HG03139 (cell line): ENCODE results near the gene GABRA5.

Experiments
- ATAC-seq: cut with Tn5 transposase; IDR thresholded peaks from one replicate; pipeline ENCODE4 v1.9.1; 2021; ENCODE audit not compliant: unreplicated experiment

The GABRA5 gene

GRCh38 chr15:26921433-26921832 lies 54.6 kb downstream of the GABRA5 start:
- ATAC-seq = no peak

GRCh38 chr15:26926081-26926480 lies 59.2 kb downstream of the GABRA5 start:
- no peak for ATAC-seq

DNA sequence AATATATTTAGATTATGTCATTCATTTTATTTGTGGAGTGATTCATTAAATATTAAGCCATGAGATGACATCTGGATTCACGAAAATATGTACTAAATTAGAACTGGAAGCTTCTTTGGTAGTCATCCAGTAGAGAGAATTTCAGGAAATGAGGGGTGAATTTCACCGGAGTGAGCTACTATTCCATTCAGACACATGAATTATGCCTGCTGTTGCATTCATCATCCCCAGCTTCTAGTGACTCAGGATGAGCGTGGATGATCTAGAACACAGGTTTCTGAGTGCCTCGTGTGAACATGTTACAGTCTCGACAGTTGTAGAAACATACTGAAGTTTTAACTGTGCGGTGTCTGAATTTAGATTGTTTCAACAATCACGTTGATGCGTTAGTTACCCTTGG lies 61.2 kb downstream of the GABRA5 start:
- no peak for ATAC-seq

GRCh38 chr15:26929588-26929987 lies 62.7 kb downstream of the GABRA5 start:
- no peak for ATAC-seq

DNA sequence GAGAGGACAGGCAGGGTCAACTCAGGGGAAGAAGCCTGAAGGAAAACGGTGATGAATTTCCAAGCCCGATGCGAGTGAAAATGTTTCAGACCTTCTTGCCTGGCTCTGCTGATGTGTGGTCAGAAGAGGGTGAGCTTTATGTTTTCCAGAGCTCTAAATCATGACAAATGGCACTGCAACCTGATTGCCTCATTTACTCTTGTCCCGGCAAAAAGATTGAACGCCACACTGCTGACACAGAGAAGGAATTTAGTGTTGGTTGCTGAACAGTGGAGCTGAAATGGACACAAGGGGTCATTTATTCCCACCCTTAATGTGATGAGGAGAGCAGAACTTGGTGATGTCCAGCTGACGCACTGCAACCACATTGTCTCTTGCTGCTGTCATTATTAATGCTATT lies 68.0 kb downstream of the GABRA5 start:
- no peak for ATAC-seq

DNA sequence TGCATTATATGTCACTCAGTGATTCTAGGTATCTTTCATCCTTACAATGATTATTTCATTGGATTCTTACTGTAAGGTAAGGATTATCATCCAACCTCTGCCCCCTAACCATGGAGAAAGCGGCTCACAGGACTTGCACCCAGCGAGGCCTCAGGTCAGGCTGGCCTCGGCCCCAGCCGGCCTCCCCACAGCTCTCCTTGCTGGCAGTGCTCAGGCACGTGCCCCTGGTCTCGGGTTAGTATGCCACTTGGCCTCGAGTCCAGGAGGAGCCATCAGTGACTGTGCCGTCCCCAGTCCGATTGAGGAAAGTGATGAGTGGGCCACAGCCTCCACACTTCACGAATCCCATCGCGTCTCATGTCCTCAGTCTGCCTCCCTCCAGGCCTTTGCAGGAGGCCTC lies 68.5 kb downstream of the GABRA5 start:
- ATAC-seq = no peak

GRCh38 chr15:26936502-26936901 lies 69.6 kb downstream of the GABRA5 start:
- no peak for ATAC-seq

- no peak for ATAC-seq
Observed at GRCh38 chr15:26937134-26937533, 70.3 kb downstream of the GABRA5 start.

GRCh38 chr15:26939398-26939797 lies 72.5 kb downstream of the GABRA5 start:
- no peak for ATAC-seq

- no peak for ATAC-seq
Observed at GRCh38 chr15:26941489-26941888, 74.6 kb downstream of the GABRA5 start.

DNA sequence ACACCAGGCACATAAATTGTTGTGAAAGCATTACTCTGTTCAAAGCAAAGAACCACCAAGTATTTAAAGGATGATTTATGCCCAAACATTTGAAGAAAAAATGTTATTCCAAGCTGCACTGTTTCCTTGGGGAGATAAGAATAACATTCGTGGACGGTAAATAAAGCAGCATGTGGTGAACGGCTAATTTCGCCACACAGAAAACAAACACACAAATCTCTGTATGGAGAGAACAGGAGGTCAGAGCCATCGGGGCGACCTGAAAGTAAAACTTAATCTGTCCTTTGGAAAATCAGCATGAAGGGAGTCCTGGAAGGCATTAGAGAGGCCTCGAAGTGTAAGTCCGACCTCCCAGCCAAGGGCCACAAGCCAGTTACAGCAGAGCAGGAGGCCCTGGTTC lies 77.0 kb downstream of the GABRA5 start:
- no peak for ATAC-seq

DNA sequence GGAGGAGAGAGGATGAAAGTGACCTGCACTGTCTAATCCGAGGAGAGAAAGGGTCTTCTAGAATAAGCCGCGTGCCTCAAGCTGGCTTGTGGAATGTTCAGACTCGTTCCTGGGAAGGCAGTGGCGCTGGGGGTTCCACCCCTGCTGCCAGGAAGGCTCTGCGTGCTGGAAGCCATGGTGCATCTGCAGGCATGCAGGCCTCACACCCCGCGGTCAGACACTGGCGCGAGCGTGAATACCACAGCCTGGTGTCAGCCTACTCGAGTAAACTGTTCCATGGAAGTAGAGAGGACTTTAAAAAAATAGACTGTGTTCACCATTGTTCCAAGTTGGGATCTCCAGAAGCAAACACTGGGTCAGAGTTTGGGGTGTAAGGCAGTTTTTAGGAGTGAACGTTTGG lies 78.2 kb downstream of the GABRA5 start:
- ATAC-seq = no peak

- no peak for ATAC-seq
Observed at GRCh38 chr15:26950001-26950400, 83.1 kb downstream of the GABRA5 start.

- no peak for ATAC-seq
Observed at GRCh38 chr15:26954403-26954802, 87.5 kb downstream of the GABRA5 start.

- no peak for ATAC-seq
Observed at GRCh38 chr15:26967719-26968269, 100.9 kb downstream of the GABRA5 start.

GRCh38 chr15:26968806-26969205 lies 101.9 kb downstream of the GABRA5 start:
- ATAC-seq = no peak

DNA sequence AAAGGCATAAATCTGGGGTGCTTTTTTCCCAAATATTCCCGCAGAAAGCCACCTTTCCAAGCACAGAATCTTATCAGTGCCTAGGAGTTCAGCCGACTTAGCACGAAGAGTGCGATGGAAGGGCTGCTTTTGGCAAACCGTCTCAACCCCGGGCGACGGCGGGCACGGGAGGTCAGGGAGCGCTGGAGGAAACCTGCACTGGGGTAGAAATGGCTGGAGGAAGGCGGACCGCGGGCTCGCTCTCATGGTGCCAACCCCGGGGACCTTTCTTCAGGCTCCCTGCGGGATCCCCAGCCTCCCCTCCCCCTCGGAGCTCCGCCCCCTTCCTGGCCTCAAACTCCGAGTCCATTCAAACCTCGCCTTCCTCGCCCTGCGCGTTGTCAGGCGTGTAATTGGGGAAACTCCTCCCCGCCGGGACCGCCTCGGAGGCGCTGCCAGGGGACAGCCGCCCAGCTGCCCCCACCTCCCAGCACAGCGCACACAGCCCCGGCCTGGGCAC lies 103.9 kb downstream of the GABRA5 start, which contains the start of gene GABRG3:
GABRG3 (plus strand) TSS at position 470 of the 499 bp plus-strand sequence.
- ATAC-seq = no peak

DNA sequence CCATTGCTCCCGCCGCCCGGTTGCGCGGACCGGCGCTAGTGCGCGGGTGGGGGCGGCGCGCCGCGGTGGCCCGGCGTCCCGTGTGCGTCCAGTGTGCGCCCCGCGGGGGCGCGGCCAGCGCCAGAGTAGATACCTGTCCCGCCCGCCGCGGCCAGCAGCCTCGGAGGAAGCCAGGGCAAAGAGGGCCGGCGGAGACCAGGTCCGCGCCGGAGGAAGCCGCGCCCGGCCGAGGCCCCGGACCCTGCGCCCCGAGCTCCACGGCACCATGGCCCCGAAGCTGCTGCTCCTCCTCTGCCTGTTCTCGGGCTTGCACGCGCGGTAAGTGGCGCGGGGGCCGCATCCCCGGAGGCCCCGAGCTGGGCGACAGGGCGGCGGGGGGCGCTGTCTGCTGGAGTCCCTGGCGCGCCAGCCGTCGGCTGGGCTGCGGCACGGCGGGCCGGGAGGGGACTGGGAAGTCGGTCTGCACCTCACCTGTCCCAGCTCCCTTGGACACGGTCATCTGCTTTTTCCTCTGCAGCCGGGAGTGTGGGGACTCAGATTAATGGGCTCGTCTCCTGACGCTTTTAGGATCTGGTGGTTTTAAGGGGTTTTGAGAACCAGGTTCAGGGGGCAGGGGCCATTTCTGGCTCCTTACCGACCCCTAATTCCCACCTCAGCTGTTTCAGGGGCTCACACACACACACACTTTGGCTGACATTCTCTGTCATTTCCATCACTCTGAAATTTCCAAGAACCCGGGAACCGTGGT lies 104.6 kb downstream of the GABRA5 start:
- ATAC-seq = no peak

DNA sequence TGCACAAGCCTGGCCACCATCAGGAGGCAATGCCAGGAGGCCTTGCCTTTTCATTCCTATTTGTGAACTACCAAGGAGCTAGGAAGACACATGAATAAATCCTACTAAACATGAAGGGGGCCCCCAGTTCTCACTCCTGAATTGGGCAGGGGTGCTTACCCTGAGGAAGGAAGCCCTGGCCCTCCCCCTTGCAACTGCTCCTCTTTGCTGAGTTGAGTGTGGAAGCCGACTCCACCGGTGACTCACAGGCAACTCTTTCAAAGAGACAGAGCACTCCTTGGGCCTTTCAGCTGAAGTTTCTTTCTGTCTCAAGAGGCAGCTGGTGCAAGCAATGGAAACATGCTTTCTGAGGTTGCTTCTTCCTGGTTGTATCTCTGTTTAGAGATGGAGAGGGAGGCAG lies 105.8 kb downstream of the GABRA5 start:
- no peak for ATAC-seq

DNA sequence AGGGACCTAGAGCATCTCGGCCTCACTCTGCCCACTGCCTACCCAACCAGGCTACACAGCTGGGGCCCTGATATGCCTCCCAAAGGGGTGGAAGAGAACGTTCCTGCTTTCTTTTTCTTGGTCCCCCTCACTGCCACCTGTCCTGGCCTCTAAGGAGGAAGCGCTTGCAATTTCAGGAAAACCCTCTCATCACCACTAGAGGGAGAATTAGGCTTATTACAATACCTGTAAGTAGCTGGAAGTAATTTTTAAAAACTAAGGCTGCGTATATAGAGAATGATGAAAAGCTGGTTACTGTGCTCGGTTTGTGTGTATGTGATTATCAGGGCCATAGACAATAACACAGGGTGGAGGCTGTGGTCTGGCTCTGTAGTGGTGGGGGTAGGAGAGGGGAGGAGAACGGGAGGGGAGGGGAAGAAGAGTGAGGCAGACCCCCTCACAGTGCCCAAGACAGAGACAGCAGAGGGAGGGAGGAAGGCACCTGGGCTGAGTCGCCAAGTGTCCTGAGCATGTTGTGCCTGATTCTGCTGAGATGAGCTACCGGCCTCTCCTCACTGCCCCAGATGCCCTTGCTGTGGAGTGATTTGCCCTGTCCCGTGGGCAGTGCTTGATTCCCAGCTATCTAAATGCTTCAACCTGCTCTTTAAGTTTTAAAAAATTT lies 107.4 kb downstream of the GABRA5 start:
- ATAC-seq = no peak

DNA sequence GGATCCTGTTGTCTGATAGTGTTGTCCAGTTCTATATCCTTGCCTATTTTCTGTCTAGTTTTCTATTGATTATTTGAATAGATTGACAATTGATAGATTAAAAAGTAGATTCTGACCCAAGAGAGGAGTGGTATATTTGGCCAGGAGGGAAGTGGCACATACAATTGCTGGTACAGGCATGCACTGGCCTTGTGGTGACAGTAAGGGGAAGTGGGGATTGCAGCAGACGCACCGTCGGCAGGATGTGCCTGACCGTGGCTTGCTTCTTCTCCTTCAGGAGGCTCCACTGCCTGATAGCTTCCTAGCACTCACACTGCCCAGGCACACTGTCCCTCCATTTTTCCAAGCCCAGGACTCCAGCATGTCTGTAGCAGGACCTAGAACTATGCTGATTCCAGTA lies 114.6 kb downstream of the GABRA5 start:
- no peak for ATAC-seq

- no peak for ATAC-seq
Observed at GRCh38 chr15:26983822-26984221, 117.0 kb downstream of the GABRA5 start.
